Karpas-422 (cell line): ENCODE results near the gene PKHD1. TPM values are rescaled to one million over a fixed set of nuclear protein-coding genes. Genes with fewer than 3 reads are reported as not detected.

Experiments used
- DNase-seq: peaks from one replicate; pipeline ENCODE4 v3.0.0-alpha.2; 2015
- H2AFZ ChIP-seq: fragments of 200-600 bp; sonication (generic); 2 replicates; pipeline ENCODE4 v1.6.1; 2014; ENCODE audit warnings: antibody characterized with exemption, low read length, mixed read lengths
- H3K27ac ChIP-seq: fragments of 200-600 bp; sonication (generic); 2 replicates; pipeline ENCODE4 v1.5.1; 2014; ENCODE audit warnings: mild to moderate bottlenecking, low read length, moderate library complexity
- H3K27me3 ChIP-seq: fragments of 200-600 bp; sonication (generic); 2 replicates; pipeline ENCODE4 v1.6.1; 2014; ENCODE audit warnings: low read length, mixed read lengths
- H3K36me3 ChIP-seq: fragments of 200-600 bp; sonication (generic); 2 replicates; pipeline ENCODE4 v1.6.1; 2014; ENCODE audit warnings: low read length, mixed read lengths; ENCODE audit not compliant: insufficient read depth
- H3K4me1 ChIP-seq: fragments of 200-600 bp; sonication (generic); 2 replicates; pipeline ENCODE4 v1.6.1; 2014; ENCODE audit warnings: mild to moderate bottlenecking, low read length, mixed read lengths
- H3K4me2 ChIP-seq: fragments of 200-600 bp; sonication (generic); 2 replicates; pipeline ENCODE4 v1.6.1; 2014; ENCODE audit warnings: low read length, low read depth, mild to moderate bottlenecking; ENCODE audit not compliant: poor library complexity, severe bottlenecking
- H3K4me3 ChIP-seq: fragments of 200-600 bp; sonication (generic); 2 replicates; pipeline ENCODE4 v1.5.1; 2014; ENCODE audit warnings: mild to moderate bottlenecking, antibody characterized with exemption, low read length, mixed read lengths
- H3K79me2 ChIP-seq: fragments of 200-600 bp; sonication (generic); 2 replicates; pipeline ENCODE4 v1.6.1; 2014; ENCODE audit warnings: mild to moderate bottlenecking, low read length, mixed read lengths
- H3K9ac ChIP-seq: fragments of 200-600 bp; sonication (generic); 2 replicates; pipeline ENCODE4 v1.6.0; 2014; ENCODE audit warnings: low read length
- H3K9me2 ChIP-seq: fragments of 200-600 bp; sonication (generic), shearing (Covaris generic); replicated peaks from 2 replicates; pipeline ENCODE4 v1.6.0; 2014; ENCODE audit warnings: mild to moderate bottlenecking, low read length, moderate library complexity; ENCODE audit not compliant: insufficient read depth
- H3K9me3 ChIP-seq: fragments of 300-700, 200-600 bp; sonication (generic); 2 replicates; pipeline ENCODE4 v1.6.1; 2014; ENCODE audit warnings: low read length, mixed read lengths
- H4K20me1 ChIP-seq: fragments of 200-600 bp; sonication (generic); 2 replicates; pipeline ENCODE4 v1.6.1; 2014; ENCODE audit warnings: mild to moderate bottlenecking, antibody characterized with exemption, low read length, low read depth; ENCODE audit not compliant: insufficient read depth
- total RNA-seq: library from RNA; depleted of rRNA; stranded (reverse); fragments of >200 nt; shearing (Covaris generic); gene quantifications from 2 replicates; pipeline ENCODE4 v1.2.3, GENCODE V29; 2014; ENCODE audit warnings: low replicate concordance

PKHD1 gene
- total RNA-seq, 1 experiment from 2014 or later = 0.11 TPM

DNA sequence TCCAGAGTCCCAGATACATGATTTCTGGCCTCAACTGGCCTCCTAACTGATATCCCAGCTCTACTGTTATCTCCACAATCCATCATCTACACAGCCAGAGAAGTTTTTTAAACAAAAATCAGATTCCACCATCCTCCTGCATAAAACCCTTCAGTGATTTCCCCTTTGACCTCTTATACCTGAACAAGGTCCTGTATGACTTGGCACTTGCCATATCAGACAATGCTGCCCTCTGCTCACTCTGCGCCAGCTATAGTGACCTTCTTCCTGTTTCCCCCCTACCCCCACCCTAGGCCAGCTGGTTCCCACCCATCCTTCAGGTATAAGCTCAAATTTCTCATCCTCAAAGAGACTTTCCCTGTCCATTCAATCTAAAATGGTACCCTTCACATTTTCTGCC lies 322.2 kb downstream of the PKHD1 start:
- Histone ChIP-seq H3K27me3 (no peaks in the 10 kb centered on the region), H3K9me2 (no peaks in the 10 kb centered on the region; the same call in 1 of the 2 replicates), H3K9ac (no peak overlapping the region), H2AFZ (no peak overlapping the region), H3K79me2 (no peaks in the 10 kb centered on the region), H3K36me3 (no peaks in the 10 kb centered on the region), H3K4me1 (no peaks in the 10 kb centered on the region), H3K9me3 (no peaks in the 10 kb centered on the region), H3K4me3 (no peak overlapping the region), H3K4me2 (no peak overlapping the region), H3K27ac (no peak overlapping the region), H4K20me1 (no peaks in the 10 kb centered on the region)
- DNase-seq = no peak

DNA sequence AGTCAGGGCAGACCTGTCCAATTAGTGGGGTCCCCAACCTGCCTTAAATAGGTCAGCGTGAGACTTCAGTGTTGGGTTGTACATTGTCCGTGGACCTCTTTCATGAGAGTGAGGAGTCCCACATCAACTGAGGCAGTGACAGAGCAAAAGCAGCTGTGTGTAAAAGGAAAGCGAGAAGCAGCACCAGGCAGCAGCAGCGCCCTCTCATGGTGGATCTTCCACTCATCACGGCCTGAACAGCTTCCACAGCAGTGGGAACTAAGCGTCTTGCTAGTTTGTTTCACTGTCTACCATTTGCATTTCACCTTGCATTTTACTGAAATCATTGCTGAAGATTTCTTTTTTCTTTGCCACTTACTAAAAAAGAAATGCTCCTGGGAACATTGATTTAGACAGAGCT lies 333.8 kb downstream of the PKHD1 start:
- H3K79me2 ChIP-seq = no peaks in the 10 kb centered on the region
- no peaks in the 10 kb centered on the region for H3K36me3 ChIP-seq
- H3K9ac ChIP-seq = no peak overlapping the region
- H3K27me3 ChIP-seq = no peaks in the 10 kb centered on the region
- DNase-seq = peak; percentile 78
- H2AFZ ChIP-seq = no peak overlapping the region
- no peaks in the 10 kb centered on the region for H3K9me3 ChIP-seq
- H3K4me2 ChIP-seq = no peak overlapping the region
- no peaks in the 10 kb centered on the region for H3K9me2 ChIP-seq
- no peaks in the 10 kb centered on the region for H3K4me1 ChIP-seq
- H3K4me3 ChIP-seq = no peak overlapping the region
- no peak overlapping the region for H3K27ac ChIP-seq
- H4K20me1 ChIP-seq = no peaks in the 10 kb centered on the region

DNA sequence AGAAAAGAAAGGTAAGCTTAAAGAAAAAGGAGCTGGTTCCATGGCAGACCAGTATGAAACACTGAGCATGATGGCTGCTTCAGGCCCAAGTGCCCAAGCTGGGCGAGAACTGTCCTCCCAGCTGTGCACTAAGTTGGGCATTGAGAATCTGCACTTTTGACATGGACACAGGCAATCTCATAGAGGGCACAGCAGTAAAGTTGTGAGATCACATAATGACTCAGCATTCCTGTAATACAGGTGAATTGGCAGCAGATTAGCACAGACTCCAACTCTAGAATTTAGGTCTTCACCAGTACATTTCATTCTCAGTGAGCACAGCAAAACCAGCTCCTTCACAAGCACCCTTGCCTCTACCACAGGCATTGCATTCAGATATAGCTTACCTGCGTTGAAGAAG lies 343.4 kb downstream of the PKHD1 start:
- Histone ChIP-seq H3K4me3 (no peak overlapping the region), H3K9me3 (no peaks in the 10 kb centered on the region), H3K79me2 (no peaks in the 10 kb centered on the region), H3K27me3 (no peaks in the 10 kb centered on the region), H3K9me2 (no peaks in the 10 kb centered on the region), H2AFZ (no peak overlapping the region; the same call in 1 of the 2 replicates), H3K9ac (no peak overlapping the region), H4K20me1 (no peaks in the 10 kb centered on the region), H3K36me3 (no peaks in the 10 kb centered on the region), H3K4me1 (no peaks in the 10 kb centered on the region), H3K4me2 (no peak overlapping the region), H3K27ac (no peak overlapping the region)
- no peak for DNase-seq

DNA sequence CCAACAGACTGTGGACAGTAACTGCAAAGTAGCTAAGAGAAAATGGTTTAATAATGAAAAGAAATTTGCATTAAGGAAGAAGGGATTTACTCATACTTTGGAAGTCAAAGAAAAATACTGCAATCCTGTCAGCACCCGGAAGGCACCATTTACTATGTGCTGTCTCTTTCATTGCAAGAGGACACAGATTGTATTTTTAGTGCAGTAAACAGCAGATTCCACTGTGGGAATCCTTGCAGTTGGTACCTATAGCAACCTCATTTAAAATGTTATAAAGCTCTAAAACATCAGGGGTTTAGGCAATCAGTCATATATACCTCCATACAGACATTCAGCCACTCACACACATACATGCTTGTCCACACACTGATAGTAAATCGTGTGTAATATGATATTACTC lies 346.8 kb downstream of the PKHD1 start:
- Histone ChIP-seq H3K79me2 (no peaks in the 10 kb centered on the region), H3K9me2 (no peaks in the 10 kb centered on the region), H4K20me1 (no peaks in the 10 kb centered on the region), H3K4me3 (no peak overlapping the region), H3K27me3 (no peaks in the 10 kb centered on the region), H3K27ac (no peak overlapping the region), H3K36me3 (no peaks in the 10 kb centered on the region), H3K4me1 (no peaks in the 10 kb centered on the region), H2AFZ (no peak overlapping the region), H3K4me2 (no peak overlapping the region), H3K9ac (no peak overlapping the region), H3K9me3 (no peaks in the 10 kb centered on the region)
- DNase-seq = no peak

DNA sequence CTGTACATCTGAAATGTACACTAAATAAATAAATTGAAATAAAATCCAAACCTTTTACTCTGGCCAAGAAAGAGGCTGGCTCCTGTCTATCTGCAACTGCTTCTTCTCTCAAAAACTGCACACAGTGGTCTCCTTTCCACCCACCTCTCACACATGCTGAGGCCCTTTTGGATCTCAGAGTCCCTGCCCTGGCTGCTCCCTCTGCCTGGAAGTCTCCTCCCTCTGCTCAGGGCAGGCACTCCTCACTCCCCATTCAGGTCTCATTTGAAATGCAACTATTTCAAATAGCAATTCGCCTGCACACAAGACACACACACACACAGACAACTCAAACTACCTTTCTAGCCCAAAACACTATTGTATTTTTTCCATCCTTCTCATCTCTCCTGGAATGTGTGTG lies 348.8 kb downstream of the PKHD1 start:
- no peak for DNase-seq
- no peak overlapping the region for H3K4me3 ChIP-seq

DNA sequence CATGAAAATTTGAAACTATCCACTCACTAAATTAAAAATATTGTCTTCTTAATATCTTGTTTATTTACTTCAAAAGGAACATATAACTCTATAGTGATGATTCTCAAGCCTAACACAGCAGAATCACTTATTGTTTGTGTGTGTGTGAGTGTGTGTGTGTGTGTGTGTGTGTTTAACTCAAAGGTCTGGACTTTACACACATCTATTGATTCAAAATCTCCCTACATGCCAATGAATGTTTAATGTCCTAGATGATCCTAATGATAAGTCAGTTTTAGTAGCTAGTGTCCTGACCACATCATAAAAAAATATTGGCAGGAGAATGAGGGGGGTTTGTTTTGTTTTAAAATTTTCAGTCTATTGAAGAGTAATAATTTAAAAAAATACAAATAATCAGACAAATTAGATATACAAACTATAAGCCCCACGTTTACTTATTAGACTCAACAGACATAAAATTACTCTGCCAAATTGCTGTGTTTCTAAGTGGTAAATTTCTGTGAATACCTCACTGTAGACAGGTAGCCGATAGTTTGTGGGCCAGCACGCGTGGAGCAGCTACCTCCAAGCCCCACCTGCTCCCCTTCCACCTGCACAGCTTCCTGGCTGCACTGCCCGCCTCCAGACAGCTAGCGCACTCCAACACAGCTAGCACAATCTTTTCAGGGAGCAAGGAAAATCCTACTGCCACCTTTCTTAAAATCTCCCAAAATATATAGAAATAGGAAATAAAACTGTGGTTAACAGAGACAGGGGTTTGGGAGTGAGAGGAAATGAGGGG lies 349.6 kb downstream of the PKHD1 start:
- no peak overlapping the region for H3K9ac ChIP-seq
- no peaks in the 10 kb centered on the region for H3K27me3 ChIP-seq
- H3K9me3 ChIP-seq = no peaks in the 10 kb centered on the region
- H3K79me2 ChIP-seq = no peaks in the 10 kb centered on the region
- H3K27ac ChIP-seq = no peak overlapping the region
- H3K9me2 ChIP-seq = no peaks in the 10 kb centered on the region
- DNase-seq = no peak
- no peak overlapping the region for H3K4me2 ChIP-seq
- no peaks in the 10 kb centered on the region for H3K36me3 ChIP-seq
- no peaks in the 10 kb centered on the region for H4K20me1 ChIP-seq
- no peaks in the 10 kb centered on the region for H3K4me1 ChIP-seq
- no peak overlapping the region for H2AFZ ChIP-seq
- H3K4me3 ChIP-seq = no peak overlapping the region

More for the DNA sequence above, 348.8 kb downstream of the PKHD1 start:
- no peaks in the 10 kb centered on the region for H3K9me3 ChIP-seq
- no peaks in the 10 kb centered on the region for H3K79me2 ChIP-seq
- H4K20me1 ChIP-seq = no peaks in the 10 kb centered on the region
- H3K4me2 ChIP-seq = no peak overlapping the region
- no peak overlapping the region for H3K9ac ChIP-seq
- no peaks in the 10 kb centered on the region for H3K4me1 ChIP-seq
- H2AFZ ChIP-seq = no peak overlapping the region
- no peaks in the 10 kb centered on the region for H3K9me2 ChIP-seq
- H3K27ac ChIP-seq = no peak overlapping the region
- H3K27me3 ChIP-seq = no peaks in the 10 kb centered on the region
- H3K36me3 ChIP-seq = no peaks in the 10 kb centered on the region

DNA sequence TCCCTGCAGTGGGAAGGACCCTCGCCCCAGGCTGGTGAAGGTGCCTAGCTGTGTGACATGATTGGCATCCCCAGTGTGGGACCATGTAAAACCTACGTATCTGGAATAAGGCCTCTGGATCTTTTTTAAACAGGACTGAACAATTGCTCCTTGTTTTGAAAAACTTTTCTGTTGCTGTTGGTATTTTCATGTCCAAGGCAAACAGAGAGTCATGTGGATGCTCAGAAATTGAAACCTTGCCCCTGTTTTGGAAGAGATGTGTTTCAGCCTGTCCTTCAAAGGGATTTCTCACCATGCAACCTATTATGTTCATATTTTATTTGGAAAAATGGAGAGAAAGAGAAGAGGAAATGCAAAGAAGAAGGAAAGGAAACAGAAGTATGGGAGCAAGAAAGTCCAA lies 362.3 kb downstream of the PKHD1 start:
- H3K9ac ChIP-seq = no peak overlapping the region
- H3K4me3 ChIP-seq = no peak overlapping the region
- H3K4me2 ChIP-seq = no peak overlapping the region
- H3K4me1 ChIP-seq = no peaks in the 10 kb centered on the region
- DNase-seq = no peak
- H3K79me2 ChIP-seq = no peaks in the 10 kb centered on the region
- H3K36me3 ChIP-seq = no peaks in the 10 kb centered on the region
- no peak overlapping the region for H2AFZ ChIP-seq
- H4K20me1 ChIP-seq = no peaks in the 10 kb centered on the region
- H3K27me3 ChIP-seq = no peaks in the 10 kb centered on the region
- no peak overlapping the region for H3K27ac ChIP-seq
- H3K9me3 ChIP-seq = no peaks in the 10 kb centered on the region
- no peaks in the 10 kb centered on the region for H3K9me2 ChIP-seq

DNA sequence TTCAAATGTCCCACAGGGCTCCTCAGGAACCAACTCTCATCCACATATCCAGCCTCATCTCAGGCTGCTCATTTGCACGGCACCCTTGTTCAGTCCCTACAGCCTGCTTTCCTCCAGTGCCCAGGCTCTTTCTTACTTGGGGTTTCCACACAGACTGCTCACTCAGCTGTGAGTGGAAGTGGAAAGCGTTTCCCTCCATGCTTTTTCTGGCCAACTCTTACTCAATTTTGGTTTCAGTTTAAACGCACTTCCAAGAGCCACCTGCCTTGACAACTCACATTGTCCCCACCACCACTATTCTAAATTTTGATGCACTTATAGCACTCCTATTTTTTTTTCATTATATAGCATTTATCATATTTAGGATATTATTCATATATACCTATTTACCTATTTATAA lies 367.1 kb downstream of the PKHD1 start:
- H3K4me1 ChIP-seq = no peaks in the 10 kb centered on the region
- H3K27me3 ChIP-seq = no peaks in the 10 kb centered on the region
- no peaks in the 10 kb centered on the region for H3K9me2 ChIP-seq
- no peak overlapping the region for H3K27ac ChIP-seq
- no peak for DNase-seq
- H3K4me3 ChIP-seq = no peak overlapping the region
- no peaks in the 10 kb centered on the region for H3K79me2 ChIP-seq
- no peaks in the 10 kb centered on the region for H4K20me1 ChIP-seq
- H3K9me3 ChIP-seq = no peaks in the 10 kb centered on the region
- no peak overlapping the region for H2AFZ ChIP-seq
- no peak overlapping the region for H3K9ac ChIP-seq
- H3K36me3 ChIP-seq = no peaks in the 10 kb centered on the region
- H3K4me2 ChIP-seq = no peak overlapping the region
